Measurements from ENCODE around the gene MGLL. TPM values are rescaled to one million over a fixed set of nuclear protein-coding genes. Genes with fewer than 3 reads are reported as not detected.
A peak's percentile ranks its signal among the peaks of the same experiment; 100 is the strongest.

The MGLL gene
- total RNA-seq, 2 experiments from 2014 or later = 0.31 to 0.41 TPM

DNA sequence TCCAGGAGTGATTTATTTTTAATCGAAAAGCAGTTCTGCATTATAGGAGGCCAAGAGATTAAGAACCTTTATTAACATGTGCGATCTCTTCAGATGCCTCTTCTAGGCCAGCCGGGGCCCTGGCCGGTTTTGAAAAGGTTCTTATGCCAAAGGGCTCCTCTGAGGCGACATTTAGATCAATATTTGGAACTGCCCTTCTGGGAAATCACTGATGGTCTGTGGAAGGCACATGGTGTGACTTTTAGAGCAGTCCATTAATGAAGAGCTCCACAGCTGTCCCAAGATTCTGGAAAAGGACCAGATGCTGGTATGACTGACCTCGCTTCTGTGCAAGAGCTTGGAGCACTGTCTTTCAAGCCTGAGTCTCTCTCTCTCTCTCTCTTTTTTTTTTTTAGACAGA, 19.7 kb downstream of the MGLL start:
- ChIA-PET POLR2A (no interaction called here), CTCF (no interaction called here)
- H3K27ac Mint-ChIP-seq = no peak overlapping the region
- intact Hi-C loops (cut with micrococcal nuclease) = no loop called here
- no peaks in the 10 kb centered on the region for H3K9me3 Mint-ChIP-seq
- no peak for DNase-seq
- H3K27me3 Mint-ChIP-seq = no peaks in the 10 kb centered on the region
- peaks cover 5% of the 10 kb centered on the region for H3K4me1 Mint-ChIP-seq (ENCODE audit: low read depth)
- no peaks in the 10 kb centered on the region for H3K36me3 Mint-ChIP-seq
- H3K4me3 Mint-ChIP-seq = no peak overlapping the region

DNA sequence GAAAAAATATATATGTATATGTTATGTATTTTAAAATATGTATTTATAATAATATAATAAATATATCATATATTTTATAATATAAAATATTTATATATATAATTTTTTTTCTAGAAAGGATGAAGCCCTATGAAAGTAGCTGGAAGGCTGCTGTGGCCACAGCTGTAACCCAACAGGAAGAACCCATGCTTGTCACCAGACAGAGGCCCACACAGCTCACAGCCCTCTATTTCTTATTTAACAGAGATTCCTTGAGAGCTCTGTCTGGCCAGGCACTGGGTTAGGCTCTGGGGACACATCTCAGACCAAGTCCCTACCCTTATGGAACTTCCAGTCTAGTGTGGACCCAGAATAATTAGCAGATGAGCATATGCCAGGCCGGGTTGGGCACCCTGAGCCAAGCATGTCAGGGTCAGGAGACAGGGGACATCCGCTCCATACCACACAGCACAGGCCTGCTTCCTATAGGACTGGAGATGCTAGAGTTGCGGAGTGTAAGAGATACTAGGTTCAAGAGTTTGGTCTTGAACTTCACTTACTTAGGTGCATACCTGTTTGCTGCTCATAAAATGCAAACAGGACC, 20.5 kb downstream of the MGLL start:
- CTCF ChIA-PET = no interaction called here

DNA sequence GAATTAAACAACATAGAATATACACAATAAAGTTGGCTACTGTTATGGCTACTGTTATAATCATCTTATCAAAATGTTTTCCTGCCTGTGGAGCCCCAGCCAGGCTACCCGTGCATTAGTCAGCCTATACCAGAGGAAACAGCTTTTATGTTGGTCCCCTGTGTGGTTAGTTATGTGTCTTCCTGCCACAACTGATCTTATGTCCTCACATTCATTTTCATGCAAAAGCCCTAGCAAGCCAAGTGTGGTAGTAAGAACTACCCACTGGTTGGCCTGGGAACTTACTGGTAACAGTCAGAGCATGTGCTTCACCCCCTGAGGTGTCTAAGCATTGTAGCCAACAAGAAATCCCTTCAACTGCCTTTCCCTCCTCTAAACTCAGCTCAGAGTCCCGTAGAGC, 21.8 kb downstream of the MGLL start:
- Mint-ChIP-seq H3K4me1 (ENCODE audit: low read depth) (peaks cover 5% of the 10 kb centered on the region), H3K9me3 (no peaks in the 10 kb centered on the region), H3K36me3 (no peaks in the 10 kb centered on the region), H3K27ac (no peak overlapping the region), H3K4me3 (no peak overlapping the region), H3K27me3 (no peaks in the 10 kb centered on the region)
- peak; percentile 10 for DNase-seq
- CTCF ChIA-PET = no interaction called here
- POLR2A ChIA-PET = no interaction called here
- intact Hi-C loops (cut with micrococcal nuclease) = no loop called here

More for the DNA sequence above, 20.5 kb downstream of the MGLL start:
- no peak for DNase-seq
- Mint-ChIP-seq H3K27ac (no peak overlapping the region), H3K27me3 (no peaks in the 10 kb centered on the region), H3K9me3 (no peaks in the 10 kb centered on the region), H3K4me3 (no peak overlapping the region), H3K36me3 (no peaks in the 10 kb centered on the region), H3K4me1 (ENCODE audit: low read depth) (peaks cover 5% of the 10 kb centered on the region)
- intact Hi-C loops (cut with micrococcal nuclease) = no loop called here
- POLR2A ChIA-PET = no interaction called here

DNA sequence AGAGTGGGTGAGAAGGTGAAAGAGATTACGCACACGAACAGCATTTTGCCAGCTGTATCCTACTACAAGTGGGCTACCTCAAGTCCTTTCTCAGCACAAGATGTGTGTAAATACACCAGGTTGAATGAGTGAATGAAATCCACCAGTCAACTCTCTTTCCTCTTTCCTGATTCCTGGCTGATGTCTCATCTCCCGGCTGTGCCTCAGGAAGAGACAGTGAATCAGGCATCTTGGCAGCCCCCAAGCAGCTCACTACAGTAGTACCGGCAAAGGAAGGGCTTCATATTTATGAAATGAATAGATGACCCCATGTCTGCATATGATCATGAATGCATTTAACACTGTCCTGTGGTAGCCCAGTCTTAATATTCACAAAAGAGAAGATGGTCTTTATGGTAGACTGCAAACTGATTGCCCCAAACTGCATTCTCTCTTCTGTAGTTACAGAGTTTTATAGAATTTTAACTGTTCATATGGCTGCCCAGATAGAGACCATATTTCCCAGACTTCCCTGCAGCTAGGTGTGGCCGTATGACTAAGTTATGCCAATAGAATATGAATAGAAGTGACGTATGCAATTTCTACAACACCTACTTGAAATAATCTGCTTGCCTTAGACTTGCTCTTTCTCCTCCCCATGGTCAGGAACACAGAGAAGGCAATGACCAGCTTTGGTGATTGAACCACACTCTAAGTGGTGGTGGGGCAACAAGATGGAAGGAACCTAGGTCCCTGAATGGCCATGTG, 22.7 kb downstream of the MGLL start:
- intact Hi-C loops (cut with micrococcal nuclease) = no loop called here
- CTCF ChIA-PET = no interaction called here
- H3K4me1 Mint-ChIP-seq (ENCODE audit: low read depth) = peaks cover 5% of the 10 kb centered on the region
- H3K9me3 Mint-ChIP-seq = peaks cover 2% of the 10 kb centered on the region
- no peak for DNase-seq
- POLR2A ChIA-PET = no interaction called here
- H3K36me3 Mint-ChIP-seq = no peaks in the 10 kb centered on the region
- no peak overlapping the region for H3K4me3 Mint-ChIP-seq
- no peak overlapping the region for H3K27ac Mint-ChIP-seq
- peaks cover 3% of the 10 kb centered on the region for H3K27me3 Mint-ChIP-seq

DNA sequence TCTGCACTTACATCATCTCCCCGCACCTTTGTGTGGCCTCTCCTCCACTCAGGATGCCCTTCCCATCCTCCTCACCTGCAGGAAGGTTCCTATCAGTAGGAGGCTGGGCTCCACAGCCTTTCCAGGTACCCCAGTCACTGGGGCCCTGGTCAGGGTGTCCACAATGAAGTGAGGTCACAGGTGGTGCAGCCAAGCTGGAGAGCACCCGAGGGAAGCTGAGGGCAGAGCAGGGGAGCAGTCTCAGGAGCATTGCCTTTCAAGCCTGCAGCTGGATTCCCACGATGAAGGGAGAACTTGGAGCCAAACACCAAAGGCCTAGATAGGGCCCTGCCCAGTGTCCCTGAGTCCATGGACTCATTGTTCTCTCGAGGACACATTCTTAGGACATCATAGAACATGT, 23.6 kb downstream of the MGLL start:
- no peak for DNase-seq
- no peaks in the 10 kb centered on the region for H3K36me3 Mint-ChIP-seq
- H3K9me3 Mint-ChIP-seq = peaks cover 6% of the 10 kb centered on the region
- H3K27ac Mint-ChIP-seq = no peak overlapping the region
- H3K27me3 Mint-ChIP-seq = peaks cover 7% of the 10 kb centered on the region
- intact Hi-C loops (cut with micrococcal nuclease) = no loop called here
- ChIA-PET POLR2A (no interaction called here), CTCF (no interaction called here)
- no peak overlapping the region for H3K4me3 Mint-ChIP-seq
- H3K4me1 Mint-ChIP-seq (ENCODE audit: low read depth) = peaks cover 5% of the 10 kb centered on the region

DNA sequence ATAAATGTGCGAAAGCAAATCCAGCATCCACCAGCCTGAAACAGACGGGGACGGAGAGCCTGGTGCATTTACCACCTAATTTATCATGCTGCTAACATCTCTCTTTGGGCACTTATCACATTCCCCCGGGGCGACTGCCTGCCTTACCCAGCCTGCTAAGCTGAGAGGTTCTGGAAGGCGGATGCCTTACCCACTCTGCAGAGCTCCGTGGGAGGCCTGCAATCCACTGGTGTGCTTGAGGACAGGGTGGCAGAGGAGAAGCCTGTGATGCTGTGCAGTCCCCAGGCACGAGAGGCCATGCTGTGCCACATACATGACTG, 25.5 kb downstream of the MGLL start:
- no peak overlapping the region for H3K4me3 Mint-ChIP-seq

DNA sequence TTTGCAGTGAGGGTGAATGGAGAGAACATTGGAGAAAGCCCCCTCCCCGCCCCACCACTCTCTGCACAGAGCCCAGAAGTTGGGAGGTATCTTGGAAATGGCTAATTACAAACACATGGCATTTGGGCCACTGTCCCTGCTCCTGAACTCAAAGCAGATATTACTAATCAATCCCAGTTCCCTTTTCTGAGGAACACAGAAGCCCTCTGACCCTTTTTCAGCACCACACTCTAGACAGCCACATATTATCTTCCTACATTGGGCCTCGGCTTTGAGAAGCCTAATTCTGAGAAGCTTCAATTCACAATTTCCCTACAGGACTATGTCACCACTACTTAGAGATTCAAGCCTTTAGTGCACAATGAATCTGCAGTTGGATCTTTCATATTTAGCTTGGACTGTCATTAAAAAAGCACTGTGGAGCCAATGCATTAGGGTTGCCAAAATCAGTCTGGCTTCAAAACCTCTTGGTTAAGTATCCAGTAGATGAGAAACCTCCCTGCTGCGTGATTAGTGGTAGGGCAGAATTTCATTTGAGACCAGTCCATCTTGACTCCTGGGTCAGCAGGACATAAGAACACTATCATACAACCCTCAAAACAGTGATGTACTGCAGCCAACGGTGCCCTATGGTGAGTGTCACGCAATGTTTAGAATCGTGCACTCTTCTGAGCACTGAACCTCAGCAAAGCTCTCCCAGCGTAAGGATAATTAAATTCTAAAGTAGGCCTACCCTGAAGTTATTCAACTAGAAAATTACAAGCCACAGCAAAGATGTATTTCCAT, 26.1 kb downstream of the MGLL start:
- POLR2A ChIA-PET = no interaction called here
- intact Hi-C loops (cut with micrococcal nuclease) = no loop called here
- DNase-seq = no peak
- Mint-ChIP-seq H3K36me3 (no peaks in the 10 kb centered on the region), H3K4me1 (ENCODE audit: low read depth) (peaks cover 5% of the 10 kb centered on the region), H3K4me3 (no peak overlapping the region), H3K9me3 (peaks cover 6% of the 10 kb centered on the region), H3K27me3 (peaks cover 18% of the 10 kb centered on the region), H3K27ac (no peak overlapping the region)
- CTCF ChIA-PET = no interaction called here

More for the DNA sequence above, 25.5 kb downstream of the MGLL start:
- Mint-ChIP-seq H3K27me3 (peaks cover 15% of the 10 kb centered on the region), H3K4me1 (ENCODE audit: low read depth) (peaks cover 5% of the 10 kb centered on the region), H3K27ac (no peak overlapping the region), H3K36me3 (no peaks in the 10 kb centered on the region), H3K9me3 (peaks cover 6% of the 10 kb centered on the region)
- DNase-seq = no peak
- POLR2A ChIA-PET = no interaction called here
- CTCF ChIA-PET = no interaction called here
- intact Hi-C loops (cut with micrococcal nuclease) = no loop called here

DNA sequence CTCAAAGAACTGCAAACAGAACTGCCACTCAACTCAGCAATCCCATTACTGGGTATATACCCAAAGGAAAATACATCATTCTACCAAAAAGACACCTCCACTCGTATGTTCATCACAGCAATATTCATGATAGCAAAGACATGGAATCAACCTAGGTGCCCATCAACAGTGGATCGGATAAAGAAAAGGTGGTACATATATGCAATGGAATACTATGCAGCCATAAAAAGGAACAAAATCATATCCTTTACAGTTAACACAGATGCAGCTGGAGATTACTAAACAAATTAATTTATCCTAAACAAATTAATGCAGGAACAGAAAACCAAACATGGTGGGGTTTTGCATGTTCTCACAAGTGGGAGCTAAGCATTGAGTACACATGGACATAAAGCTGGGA, 27.3 kb downstream of the MGLL start:
- H3K27me3 Mint-ChIP-seq = peaks cover 30% of the 10 kb centered on the region
- CTCF ChIA-PET = no interaction called here

DNA sequence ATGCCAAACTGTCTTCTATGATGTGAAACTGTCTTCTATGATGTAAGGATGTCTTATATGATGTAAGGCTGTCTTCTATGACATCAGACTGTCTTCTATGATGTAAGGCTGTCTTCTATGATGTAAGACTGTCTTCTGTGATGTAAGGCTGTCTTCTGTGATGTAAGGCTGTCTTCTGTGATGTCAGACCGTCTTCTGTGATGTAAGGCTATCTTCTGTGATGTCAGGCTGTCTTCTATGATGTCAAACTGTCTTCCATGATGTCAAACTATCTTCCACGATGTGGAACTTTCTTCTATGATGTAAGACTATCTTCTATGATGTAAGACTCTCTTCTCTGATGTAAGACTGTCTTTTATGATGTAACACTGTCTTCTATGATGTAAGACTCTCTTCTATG, 27.9 kb downstream of the MGLL start:
- peaks cover 6% of the 10 kb centered on the region for H3K9me3 Mint-ChIP-seq
- ChIA-PET CTCF (no interaction called here), POLR2A (no interaction called here)
- no peak overlapping the region for H3K27ac Mint-ChIP-seq
- peaks cover 30% of the 10 kb centered on the region for H3K27me3 Mint-ChIP-seq
- H3K36me3 Mint-ChIP-seq = no peaks in the 10 kb centered on the region
- no peak for DNase-seq
- H3K4me1 Mint-ChIP-seq (ENCODE audit: low read depth) = no peaks in the 10 kb centered on the region
- H3K4me3 Mint-ChIP-seq = no peak overlapping the region
- intact Hi-C loops (cut with micrococcal nuclease) = no loop called here

More for the DNA sequence above, 27.3 kb downstream of the MGLL start:
- DNase-seq = no peak
- no peak overlapping the region for H3K4me3 Mint-ChIP-seq
- POLR2A ChIA-PET = no interaction called here
- H3K27ac Mint-ChIP-seq = no peak overlapping the region
- no peaks in the 10 kb centered on the region for H3K4me1 Mint-ChIP-seq (ENCODE audit: low read depth)
- intact Hi-C loops (cut with micrococcal nuclease) = no loop called here
- H3K9me3 Mint-ChIP-seq = peaks cover 6% of the 10 kb centered on the region
- H3K36me3 Mint-ChIP-seq = no peaks in the 10 kb centered on the region

DNA sequence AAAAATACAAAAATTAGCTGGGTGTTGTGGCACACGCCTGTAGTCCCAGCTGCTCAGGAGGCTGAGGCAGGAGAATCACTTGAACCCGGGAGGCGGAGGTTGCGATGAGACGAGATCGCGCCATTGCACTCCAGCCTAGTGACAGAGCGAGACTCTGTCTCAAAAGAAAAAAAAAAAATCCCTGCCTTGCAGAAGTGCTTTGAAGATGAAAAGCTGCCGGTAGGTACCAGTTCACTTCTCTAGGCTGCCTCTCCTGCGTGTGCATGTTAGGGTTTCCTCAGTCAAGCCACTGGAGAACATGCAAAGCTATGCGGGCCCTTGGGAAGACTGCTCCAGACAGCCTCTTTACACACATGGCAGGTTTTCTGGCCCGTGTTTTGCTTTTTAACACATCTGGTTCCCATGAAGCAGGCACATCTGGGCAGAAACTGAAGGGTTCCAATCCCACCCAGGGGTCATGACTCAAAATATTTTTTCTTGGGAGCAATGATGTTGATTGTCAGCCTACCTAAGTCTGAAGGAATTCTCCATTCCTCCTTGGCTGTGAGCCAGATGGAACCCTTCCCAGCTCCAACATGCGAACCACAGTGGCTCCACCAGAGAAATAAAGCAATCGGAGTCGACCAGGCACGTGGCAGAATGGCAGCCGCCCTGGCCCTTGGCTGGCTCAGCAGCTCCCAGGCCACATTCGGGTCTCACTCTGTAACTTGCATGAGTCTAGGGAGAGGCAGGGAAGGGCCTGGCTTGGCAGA, 29.6 kb downstream of the MGLL start:
- H3K9me3 Mint-ChIP-seq = peaks cover 6% of the 10 kb centered on the region
- no peaks in the 10 kb centered on the region for H3K36me3 Mint-ChIP-seq
- no peak overlapping the region for H3K4me3 Mint-ChIP-seq
- ChIA-PET POLR2A (no interaction called here), CTCF (interaction anchor here (0.6 kb wide), 1 partner anchor 337 kb away, joined by 4 read pairs; no protein-coding TSS in a partner anchor)
- no peak overlapping the region for H3K27ac Mint-ChIP-seq
- intact Hi-C loops (cut with micrococcal nuclease) = no loop called here
- no peak for DNase-seq
- H3K4me1 Mint-ChIP-seq (ENCODE audit: low read depth) = no peaks in the 10 kb centered on the region
- peaks cover 30% of the 10 kb centered on the region for H3K27me3 Mint-ChIP-seq

DNA sequence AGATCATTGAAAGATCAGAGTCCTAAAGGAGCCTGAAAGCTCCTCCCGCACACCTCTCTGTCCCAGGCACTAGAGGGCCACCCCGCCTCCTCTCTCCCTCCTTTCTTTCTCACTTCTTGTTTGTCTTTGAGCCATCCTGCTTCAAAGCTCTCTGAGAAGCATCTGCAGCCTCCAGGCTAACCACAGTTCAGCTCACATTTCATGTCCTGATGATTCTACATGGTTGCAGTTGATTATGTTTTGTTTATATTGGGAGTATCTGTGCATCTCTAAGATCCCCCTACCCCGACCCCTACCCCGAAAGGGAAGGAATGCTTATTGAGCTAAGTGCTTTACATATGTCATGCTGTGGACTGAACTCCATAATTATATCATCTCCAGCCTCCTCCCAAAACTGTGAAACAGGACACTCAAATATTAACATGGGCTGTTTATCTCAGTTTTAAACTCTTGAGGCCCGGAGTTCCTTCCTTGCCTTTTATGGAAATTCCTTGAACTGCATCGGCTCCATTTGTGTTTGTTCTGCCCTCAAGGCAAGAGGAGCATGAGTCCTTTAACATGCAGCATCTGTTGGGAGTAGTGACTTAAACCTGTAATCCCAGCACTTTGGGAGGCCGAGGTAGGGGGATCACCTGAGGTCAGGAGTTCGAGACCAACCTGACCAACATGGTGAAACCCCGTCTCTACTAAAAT, 30.9 kb downstream of the MGLL start:
- H3K4me1 Mint-ChIP-seq (ENCODE audit: low read depth) = no peaks in the 10 kb centered on the region
- intact Hi-C loops (cut with micrococcal nuclease) = no loop called here

DNA sequence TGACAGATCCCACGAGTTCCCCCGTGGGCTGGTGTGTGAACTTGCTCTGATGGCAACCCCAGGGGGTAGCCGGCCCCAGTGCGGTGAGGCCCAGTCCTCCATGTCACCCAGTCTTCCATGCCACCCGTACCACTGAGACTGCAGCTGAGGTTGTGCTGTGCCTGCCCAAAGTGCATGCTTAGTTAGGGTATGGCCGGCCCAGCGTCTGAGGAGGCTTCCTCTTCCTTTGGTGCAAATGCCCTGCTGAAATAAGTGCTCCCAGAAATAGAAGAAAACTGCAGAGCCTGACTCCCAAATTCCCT, 31.5 kb downstream of the MGLL start:
- H3K27me3 Mint-ChIP-seq = peaks cover 30% of the 10 kb centered on the region
- DNase-seq = no peak
- peaks cover 6% of the 10 kb centered on the region for H3K9me3 Mint-ChIP-seq
- ChIA-PET POLR2A (no interaction called here), CTCF (no interaction called here)
- intact Hi-C loops (cut with micrococcal nuclease) = no loop called here
- no peaks in the 10 kb centered on the region for H3K4me1 Mint-ChIP-seq (ENCODE audit: low read depth)
- no peak overlapping the region for H3K4me3 Mint-ChIP-seq
- H3K36me3 Mint-ChIP-seq = no peaks in the 10 kb centered on the region
- H3K27ac Mint-ChIP-seq = no peak overlapping the region

More for the DNA sequence above, 30.9 kb downstream of the MGLL start:
- CTCF ChIA-PET = no interaction called here
- H3K9me3 Mint-ChIP-seq = peaks cover 6% of the 10 kb centered on the region
- DNase-seq = peak; percentile 15
- POLR2A ChIA-PET = no interaction called here
- no peak overlapping the region for H3K4me3 Mint-ChIP-seq
- peaks cover 30% of the 10 kb centered on the region for H3K27me3 Mint-ChIP-seq
- no peaks in the 10 kb centered on the region for H3K36me3 Mint-ChIP-seq
- H3K27ac Mint-ChIP-seq = no peak overlapping the region

Measured in activated CD4-positive, alpha-beta memory T cell treated with anti-CD3 and anti-CD28 coated beads for 36 hours (primary cell).